Camera-type eye (tissue), 1 donor: ENCODE data around the gene EVC2. TPM values are rescaled to one million over a fixed set of nuclear protein-coding genes. Genes with fewer than 3 reads are reported as not detected.

Experiments
- total RNA-seq: library from RNA; depleted of rRNA; stranded (reverse); fragments of >200 nt; gene quantifications from one replicate; pipeline ENCODE4 v1.2.3, GENCODE V29; 2014

EVC2 gene
- 10.8 TPM for total RNA-seq

DNA sequence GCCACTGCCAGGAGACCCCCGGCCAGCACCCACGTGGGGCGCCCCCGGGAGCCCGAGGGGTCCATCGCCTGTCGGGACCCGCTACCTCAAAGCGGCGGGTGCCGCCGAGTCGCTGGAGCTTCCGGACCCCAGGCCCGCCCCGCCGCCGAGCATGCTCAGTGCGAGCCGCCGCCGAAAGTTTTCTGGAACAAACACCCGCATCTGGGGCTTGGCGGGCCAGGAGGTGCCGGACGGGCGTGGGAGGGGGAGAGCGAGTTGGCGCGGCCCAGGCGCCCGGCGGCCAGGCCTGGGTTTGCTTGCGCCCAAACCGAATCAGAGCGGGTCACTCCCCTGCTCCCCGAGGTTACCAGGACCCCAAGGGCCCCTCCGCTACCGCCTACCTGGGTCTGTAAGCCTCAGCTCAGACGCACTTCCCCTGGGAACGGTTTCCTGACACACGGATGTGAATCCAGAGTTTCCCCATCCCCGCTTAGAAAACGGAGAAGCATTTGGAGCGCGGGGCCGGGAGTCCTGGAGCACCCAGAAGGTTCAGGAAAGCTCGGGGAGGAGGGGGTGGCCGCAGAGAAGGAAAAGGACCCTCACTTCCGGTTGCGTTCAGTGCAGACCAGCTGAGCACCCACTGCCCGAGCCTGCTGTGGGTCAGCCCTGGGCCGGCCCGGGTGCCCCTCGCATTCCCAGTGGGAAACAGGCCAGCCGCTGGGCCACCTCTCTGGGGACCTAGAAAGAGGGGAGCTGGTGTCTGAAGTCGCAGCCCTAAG is at the start of gene EVC2:
EVC2 (minus strand) TSS at position 111 of the 758 bp plus-strand sequence; CDS start at position 65, 46 bp downstream.

DNA sequence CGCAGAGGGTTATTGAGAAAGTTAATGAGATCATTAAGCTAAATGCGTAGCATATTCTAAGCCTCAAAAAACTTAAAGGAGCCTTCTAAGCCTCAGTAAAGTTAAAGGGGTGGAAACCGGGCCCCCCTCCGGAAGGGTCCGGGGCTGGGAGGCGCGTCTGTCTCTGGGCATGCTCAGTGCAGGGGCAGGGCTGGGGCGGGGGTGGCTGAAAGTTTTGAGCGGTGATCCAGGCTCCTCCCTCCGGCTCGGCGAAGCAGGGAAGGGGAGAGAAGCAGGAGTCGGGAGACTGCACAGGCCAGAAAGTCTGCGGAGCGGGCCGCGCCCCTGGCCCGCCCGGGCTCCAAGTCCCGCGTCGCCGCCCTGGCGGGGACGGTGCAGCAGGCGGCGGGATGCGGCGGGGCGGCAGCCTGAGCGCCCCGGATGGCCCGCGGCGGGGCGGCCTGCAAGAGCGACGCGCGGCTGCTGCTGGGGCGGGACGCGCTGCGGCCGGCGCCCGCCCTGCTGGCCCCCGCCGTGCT is 2.7 kb upstream of the EVC2 start, which contains the start of gene EVC:
EVC (plus strand) TSS at position 241 of the 518 bp plus-strand sequence; CDS start at position 421, 180 bp downstream.

Other genes starting within 250 kb of the EVC2 start
- 52.3 TPM for gene EVC, start 2.6 kb upstream of the EVC2 start, total RNA-seq
- gene CRMP1, start 184.5 kb upstream of the EVC2 start, total RNA-seq = 148 TPM